Smooth muscle cell (in vitro differentiated cells): Measurements from ENCODE around the gene BICDL2. TPM values are rescaled to one million over a fixed set of nuclear protein-coding genes. Genes with fewer than 3 reads are reported as not detected.

Experiments used
- DNase-seq: peaks from one replicate; lab custom pipeline; 2025; ENCODE audit not compliant: unreplicated experiment; lab: John Stamatoyannopoulos, UW
- H2AFZ ChIP-seq: fragments of 200-600 bp; sonication (generic); 2 replicates; pipeline ENCODE4 v1.6.0; 2016; ENCODE audit warnings: antibody characterized with exemption, low read depth, mild to moderate bottlenecking
- H3F3A ChIP-seq: fragments of 200-600 bp; sonication (generic); 2 replicates; pipeline ENCODE4 v1.6.0; 2017; ENCODE audit warnings: antibody characterized with exemption, low read depth
- H3K27ac ChIP-seq: fragments of 200-600 bp; sonication (generic); 2 replicates; pipeline ENCODE4 v1.5.1; 2016; ENCODE audit warnings: low read depth, mild to moderate bottlenecking
- H3K27me3 ChIP-seq: fragments of 200-600 bp; sonication (generic); 2 replicates; pipeline ENCODE4 v1.6.1; 2016; ENCODE audit warnings: low read depth, mild to moderate bottlenecking
- H3K36me3 ChIP-seq: fragments of 200-600 bp; sonication (generic); 2 replicates; pipeline ENCODE4 v1.5.1; 2016; ENCODE audit warnings: low read depth
- H3K4me1 ChIP-seq: fragments of 200-600 bp; sonication (generic); 2 replicates; pipeline ENCODE4 v1.5.1; 2016; ENCODE audit warnings: low read depth
- H3K4me2 ChIP-seq: fragments of 200-600 bp; sonication (generic); 2 replicates; pipeline ENCODE4 v1.6.0; 2016; ENCODE audit warnings: mild to moderate bottlenecking
- H3K4me3 ChIP-seq: fragments of 200-600 bp; sonication (generic); 2 replicates; pipeline ENCODE4 v1.5.1; 2016; ENCODE audit warnings: mild to moderate bottlenecking
- H3K79me2 ChIP-seq: fragments of 200-600 bp; sonication (generic); 2 replicates; pipeline ENCODE4 v1.6.0; 2016; ENCODE audit warnings: low read depth, mild to moderate bottlenecking
- H3K9ac ChIP-seq: fragments of 200-600 bp; sonication (generic); 2 replicates; pipeline ENCODE4 v1.6.0; 2016; ENCODE audit warnings: low read depth
- H3K9me3 ChIP-seq: fragments of 200-600 bp; sonication (generic); replicated peaks from 2 replicates; pipeline ENCODE4 v1.5.1; 2016; ENCODE audit warnings: low read depth
- H4K20me1 ChIP-seq: fragments of 200-600 bp; sonication (generic); 2 replicates; pipeline ENCODE4 v1.6.0; 2016; ENCODE audit warnings: low read depth
- WGBS: methylation state at CpG from one replicate; pipeline ENCODE4 v1.1.7; 2016; ENCODE audit warnings: low lambda C conversion rate; 5-methylcytosine and 5-hydroxymethylcytosine counted together
- polyA plus RNA-seq: library from polyadenylated mRNA; unstranded; fragments of >200 nt; fragmentation: Nextera tagmentation; extraction: Ambion mirVana; gene quantifications from 2 replicates; pipeline ENCODE4 v1.2.1, GENCODE V29; 2016
- total RNA-seq: library from RNA; depleted of rRNA; stranded (reverse); fragments of >200 nt; gene quantifications from 2 replicates; pipeline ENCODE4 v1.2.3, GENCODE V29; 2014
- TF ChIP-seq, protein P1 (sequence below): fragments of 200-600 bp; sonication (generic); IDR thresholded peaks from 2 replicates; pipeline ENCODE4 v1.5.1; 2017; ENCODE audit warnings: borderline replicate concordance, mild to moderate bottlenecking, antibody characterized with exemption; ENCODE audit not compliant: insufficient read depth, poor library complexity, severe bottlenecking

Gene BICDL2
- total and polyA plus RNA-seq, 2 experiments from 2014 or later = 0.86 to 1.5 TPM

- Histone ChIP-seq H3K9me3 (no peaks in the 10 kb centered on the region), H4K20me1 (no peaks in the 10 kb centered on the region), H3K4me1 (no peaks in the 10 kb centered on the region), H2AFZ (no peak overlapping the region), H3K27me3 (no peaks in the 10 kb centered on the region), H3K4me2 (no peak overlapping the region), H3F3A (peaks cover 4% of the 10 kb centered on the region), H3K36me3 (no peaks in the 10 kb centered on the region), H3K27ac (no peak overlapping the region), H3K4me3 (no peak overlapping the region), H3K9ac (no peak overlapping the region), H3K79me2 (no peaks in the 10 kb centered on the region)
- TF ChIP-seq, protein P1, sequence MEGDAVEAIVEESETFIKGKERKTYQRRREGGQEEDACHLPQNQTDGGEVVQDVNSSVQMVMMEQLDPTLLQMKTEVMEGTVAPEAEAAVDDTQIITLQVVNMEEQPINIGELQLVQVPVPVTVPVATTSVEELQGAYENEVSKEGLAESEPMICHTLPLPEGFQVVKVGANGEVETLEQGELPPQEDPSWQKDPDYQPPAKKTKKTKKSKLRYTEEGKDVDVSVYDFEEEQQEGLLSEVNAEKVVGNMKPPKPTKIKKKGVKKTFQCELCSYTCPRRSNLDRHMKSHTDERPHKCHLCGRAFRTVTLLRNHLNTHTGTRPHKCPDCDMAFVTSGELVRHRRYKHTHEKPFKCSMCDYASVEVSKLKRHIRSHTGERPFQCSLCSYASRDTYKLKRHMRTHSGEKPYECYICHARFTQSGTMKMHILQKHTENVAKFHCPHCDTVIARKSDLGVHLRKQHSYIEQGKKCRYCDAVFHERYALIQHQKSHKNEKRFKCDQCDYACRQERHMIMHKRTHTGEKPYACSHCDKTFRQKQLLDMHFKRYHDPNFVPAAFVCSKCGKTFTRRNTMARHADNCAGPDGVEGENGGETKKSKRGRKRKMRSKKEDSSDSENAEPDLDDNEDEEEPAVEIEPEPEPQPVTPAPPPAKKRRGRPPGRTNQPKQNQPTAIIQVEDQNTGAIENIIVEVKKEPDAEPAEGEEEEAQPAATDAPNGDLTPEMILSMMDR = no peak
- WGBS = 92% methylated on average over 8 of the region's 9 CpGs
- DNase-seq = no peak
These were observed 49.5 kb downstream of the BICDL2 start for GRCh38 chr16:2987286-2987685.

- no peak overlapping the region for H2AFZ ChIP-seq
- no peak overlapping the region for H3K27ac ChIP-seq
- no peaks in the 10 kb centered on the region for H3K79me2 ChIP-seq
- peaks cover 3% of the 10 kb centered on the region for H3K4me1 ChIP-seq
- H3K27me3 ChIP-seq = no peaks in the 10 kb centered on the region
- no peaks in the 10 kb centered on the region for H4K20me1 ChIP-seq
- TF ChIP-seq, protein P1 = no peak
- no peak overlapping the region for H3K4me3 ChIP-seq
- WGBS = 88% methylated on average over 15 of the region's 17 CpGs
- no peaks in the 10 kb centered on the region for H3K9me3 ChIP-seq
- H3F3A ChIP-seq = peaks cover 10% of the 10 kb centered on the region
- H3K9ac ChIP-seq = no peak overlapping the region
- no peaks in the 10 kb centered on the region for H3K36me3 ChIP-seq
- no peak for DNase-seq
- H3K4me2 ChIP-seq = no peak overlapping the region
These were observed 50.0 kb downstream of the BICDL2 start for GRCh38 chr16:2986623-2987188.

GRCh38 chr16:2985893-2986355 lies 50.8 kb downstream of the BICDL2 start:
- Histone ChIP-seq H3K9ac (no peak overlapping the region), H3K4me2 (no peak overlapping the region), H3K4me3 (no peak overlapping the region)

More at GRCh38 chr16:2985893-2986355, 50.8 kb downstream of the BICDL2 start:
- Histone ChIP-seq H3K27ac (no peak overlapping the region), H3K27me3 (no peaks in the 10 kb centered on the region), H3K79me2 (no peaks in the 10 kb centered on the region), H3K9me3 (no peaks in the 10 kb centered on the region), H3F3A (peaks cover 11% of the 10 kb centered on the region), H3K36me3 (no peaks in the 10 kb centered on the region), H2AFZ (no peak overlapping the region), H4K20me1 (no peaks in the 10 kb centered on the region), H3K4me1 (peaks cover 10% of the 10 kb centered on the region)
- TF ChIP-seq, protein P1 = no peak
- 94% methylated on average over 15 of the region's 15 CpGs for WGBS
- DNase-seq = no peak
